ENCODE measurements around the gene RNASE8. TPM values are rescaled to one million over a fixed set of nuclear protein-coding genes. Genes with fewer than 3 reads are reported as not detected.

RNASE8 gene
- total RNA-seq, 2 donors from 2014 or later = not detected

DNA sequence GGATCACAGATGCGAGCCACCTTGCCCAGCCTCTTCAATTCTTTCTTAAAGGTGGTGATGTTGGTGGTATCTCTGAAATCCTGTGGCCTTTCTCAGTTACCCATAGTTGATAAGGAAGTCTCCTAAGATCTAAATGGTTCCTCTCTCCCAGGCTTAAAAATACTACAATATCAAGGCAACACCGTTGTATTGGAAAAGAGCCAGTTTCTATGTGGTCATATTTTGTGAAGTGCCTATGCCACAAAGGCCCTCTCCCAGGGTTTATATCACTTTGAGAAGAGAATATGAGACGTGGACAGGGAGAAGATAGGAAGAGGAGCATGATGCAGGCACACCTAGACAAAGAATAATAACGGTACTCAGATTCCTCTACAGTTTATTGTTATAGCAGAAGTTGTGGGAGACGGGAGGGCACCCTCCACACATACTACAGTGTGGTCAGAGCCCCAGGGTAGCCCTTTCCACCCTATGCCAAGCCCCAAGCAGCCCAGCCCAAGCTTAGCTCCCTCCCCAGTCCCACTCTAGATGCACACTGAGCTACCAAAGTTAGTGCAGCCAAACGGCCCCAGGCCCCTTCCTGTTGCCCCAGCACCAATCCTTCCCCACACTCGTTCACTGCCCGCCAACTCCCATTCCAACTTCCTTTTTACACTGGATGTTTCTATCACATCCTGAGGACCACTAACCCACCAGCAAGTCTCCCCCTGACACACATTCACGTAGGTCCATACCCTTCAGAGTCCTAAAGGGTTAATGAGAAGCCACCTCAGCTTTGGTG, 41.0 kb upstream of the RNASE8 start:
- no peak overlapping the region for H3K9ac ChIP-seq (ENCODE audit: low read depth in 2 of 2, low read length in 2 of 2)
- intact Hi-C loops (cut with DNase I) = loop anchor here (5.0 kb wide), 1 partner anchor 76 kb away; no protein-coding TSS in a partner anchor
- H3K9me3 ChIP-seq = no peaks in the 10 kb centered on the region
- no peak overlapping the region for H3K4me3 ChIP-seq
- TF ChIP-seq, protein P1, sequence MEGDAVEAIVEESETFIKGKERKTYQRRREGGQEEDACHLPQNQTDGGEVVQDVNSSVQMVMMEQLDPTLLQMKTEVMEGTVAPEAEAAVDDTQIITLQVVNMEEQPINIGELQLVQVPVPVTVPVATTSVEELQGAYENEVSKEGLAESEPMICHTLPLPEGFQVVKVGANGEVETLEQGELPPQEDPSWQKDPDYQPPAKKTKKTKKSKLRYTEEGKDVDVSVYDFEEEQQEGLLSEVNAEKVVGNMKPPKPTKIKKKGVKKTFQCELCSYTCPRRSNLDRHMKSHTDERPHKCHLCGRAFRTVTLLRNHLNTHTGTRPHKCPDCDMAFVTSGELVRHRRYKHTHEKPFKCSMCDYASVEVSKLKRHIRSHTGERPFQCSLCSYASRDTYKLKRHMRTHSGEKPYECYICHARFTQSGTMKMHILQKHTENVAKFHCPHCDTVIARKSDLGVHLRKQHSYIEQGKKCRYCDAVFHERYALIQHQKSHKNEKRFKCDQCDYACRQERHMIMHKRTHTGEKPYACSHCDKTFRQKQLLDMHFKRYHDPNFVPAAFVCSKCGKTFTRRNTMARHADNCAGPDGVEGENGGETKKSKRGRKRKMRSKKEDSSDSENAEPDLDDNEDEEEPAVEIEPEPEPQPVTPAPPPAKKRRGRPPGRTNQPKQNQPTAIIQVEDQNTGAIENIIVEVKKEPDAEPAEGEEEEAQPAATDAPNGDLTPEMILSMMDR (IDR thresholded peaks at IDR 0.05) = no peak
- no peaks in the 10 kb centered on the region for H3K27me3 ChIP-seq
- no peak for DNase-seq
- no peak overlapping the region for H3K27ac ChIP-seq
- peaks cover 4% of the 10 kb centered on the region for H3K36me3 ChIP-seq
- H3K4me1 ChIP-seq = no peaks in the 10 kb centered on the region

- no peak for DNase-seq
- Histone ChIP-seq H3K27me3 (no peaks in the 10 kb centered on the region), H3K9ac (ENCODE audit: low read depth in 2 of 2, low read length in 2 of 2) (no peak overlapping the region), H3K4me3 (no peak overlapping the region), H3K36me3 (peaks cover 4% of the 10 kb centered on the region), H3K27ac (no peak overlapping the region), H3K4me1 (no peaks in the 10 kb centered on the region), H3K9me3 (no peaks in the 10 kb centered on the region)
- intact Hi-C loops (cut with DNase I) = loop anchor here (5.0 kb wide), 1 partner anchor 75 kb away; no protein-coding TSS in a partner anchor
- TF ChIP-seq, protein P1 (IDR thresholded peaks at IDR 0.05) = no peak
Observed at GRCh38 chr14:21017528-21018245, 39.9 kb upstream of the RNASE8 start.

- no peak for DNase-seq
- H3K4me3 ChIP-seq = no peak overlapping the region
- H3K9me3 ChIP-seq = no peaks in the 10 kb centered on the region
- H3K9ac ChIP-seq (ENCODE audit: low read depth in 2 of 2, low read length in 2 of 2) = no peak overlapping the region
- H3K27ac ChIP-seq = no peak overlapping the region
- intact Hi-C loops (cut with DNase I) = loop anchor here (5.0 kb wide), 1 partner anchor 74 kb away; no protein-coding TSS in a partner anchor
- H3K27me3 ChIP-seq = no peaks in the 10 kb centered on the region
- no peaks in the 10 kb centered on the region for H3K4me1 ChIP-seq
- TF ChIP-seq, protein P1 (IDR thresholded peaks at IDR 0.05) = no peak
- peaks cover 4% of the 10 kb centered on the region for H3K36me3 ChIP-seq
Observed at GRCh38 chr14:21018286-21018685, 39.3 kb upstream of the RNASE8 start.

DNA sequence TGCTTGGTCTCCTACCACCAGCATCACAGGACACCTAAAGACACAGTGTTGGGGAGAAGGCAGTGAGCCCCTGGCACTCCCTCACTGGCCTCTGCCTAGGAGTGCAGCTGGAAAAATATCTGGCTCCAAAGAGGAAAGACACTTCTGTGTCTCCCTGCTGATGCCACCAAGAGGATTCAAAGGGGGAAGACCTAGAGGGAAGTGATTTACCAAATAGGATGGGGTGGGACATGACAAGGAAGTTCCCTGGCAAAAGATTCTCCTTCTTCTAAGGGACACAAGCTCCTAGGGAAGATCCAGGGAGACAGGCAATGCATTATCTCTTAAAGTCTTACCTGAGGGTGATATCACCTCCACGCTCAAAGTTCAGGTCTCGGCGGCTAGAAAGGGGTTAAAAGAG, 38.8 kb upstream of the RNASE8 start:
- Histone ChIP-seq H3K27me3 (no peaks in the 10 kb centered on the region), H3K9me3 (no peaks in the 10 kb centered on the region), H3K4me3 (no peak overlapping the region), H3K9ac (ENCODE audit: low read depth in 2 of 2, low read length in 2 of 2) (no peak overlapping the region), H3K27ac (no peak overlapping the region), H3K36me3 (peaks cover 4% of the 10 kb centered on the region), H3K4me1 (no peaks in the 10 kb centered on the region)
- intact Hi-C loops (cut with DNase I) = loop anchor here (5.0 kb wide), 1 partner anchor 74 kb away; no protein-coding TSS in a partner anchor
- no peak for DNase-seq
- TF ChIP-seq, protein P1 (IDR thresholded peaks at IDR 0.05) = no peak

GRCh38 chr14:21019366-21019765, 38.3 kb upstream of the RNASE8 start:
- no peaks in the 10 kb centered on the region for H3K27me3 ChIP-seq
- TF ChIP-seq, protein P1 (IDR thresholded peaks at IDR 0.05) = no peak
- H3K27ac ChIP-seq = no peak overlapping the region
- intact Hi-C loops (cut with DNase I) = loop anchor here (5.0 kb wide), 1 partner anchor 73 kb away; no protein-coding TSS in a partner anchor
- DNase-seq = no peak
- H3K4me3 ChIP-seq = no peak overlapping the region
- no peak overlapping the region for H3K9ac ChIP-seq (ENCODE audit: low read depth in 2 of 2, low read length in 2 of 2)
- H3K4me1 ChIP-seq = no peaks in the 10 kb centered on the region
- H3K9me3 ChIP-seq = no peaks in the 10 kb centered on the region
- H3K36me3 ChIP-seq = peaks cover 4% of the 10 kb centered on the region
